Measurements from ENCODE around the gene HPSE2. TPM values are rescaled to one million over a fixed set of nuclear protein-coding genes. Genes with fewer than 3 reads are reported as not detected.
"Not testable (repeated sequence)": the region's sequence is repeated elsewhere in the genome, so short reads cannot be mapped to it uniquely, and the experiment has no call there.

Gene HPSE2
- 0.30 and 0.48 TPM in 2 replicates for total RNA-seq (2014; rRNA removed; shearing (Covaris generic))

- peak; percentile 77 for DNase-seq
- Histone ChIP-seq H3K4me3 (ENCODE audit: insufficient read depth, low read depth, low read length) (peak within 1 kb of the TSS; percentile 41), H3K36me3 (replicated peaks; ENCODE audit: control insufficient read depth, insufficient read depth, low read length) (no peaks in the 10 kb centered on the region), H3K27me3 (ENCODE audit: control insufficient read depth, insufficient read depth, low read length) (peaks cover 72% of the 10 kb centered on the region)
These were observed at the start of gene HPSE2 for GRCh38 chr10:99235658-99236626. TSS of gene HPSE2 (minus strand) at chr10:99235852.

- Histone ChIP-seq H3K36me3 (replicated peaks; ENCODE audit: control insufficient read depth, insufficient read depth, low read length) (no peaks in the 10 kb centered on the region), H3K4me3 (ENCODE audit: insufficient read depth, low read depth, low read length) (no peak overlapping the region), H3K27me3 (ENCODE audit: control insufficient read depth, insufficient read depth, low read length) (no peaks in the 10 kb centered on the region)
- DNase-seq: no peak
These were observed 44.8 kb upstream of the HPSE2 start for GRCh38 chr10:99280472-99280871.

- DNase-seq: no peak
- Histone ChIP-seq H3K4me3 (ENCODE audit: insufficient read depth, low read depth, low read length) (no peak overlapping the region), H3K27me3 (ENCODE audit: control insufficient read depth, insufficient read depth, low read length) (no peaks in the 10 kb centered on the region), H3K36me3 (replicated peaks; ENCODE audit: control insufficient read depth, insufficient read depth, low read length) (no peaks in the 10 kb centered on the region)
These were observed 44.0 kb upstream of the HPSE2 start for GRCh38 chr10:99279626-99280111.

- Histone ChIP-seq H3K36me3 (replicated peaks; ENCODE audit: control insufficient read depth, insufficient read depth, low read length) (no peaks in the 10 kb centered on the region), H3K27me3 (ENCODE audit: control insufficient read depth, insufficient read depth, low read length) (no peaks in the 10 kb centered on the region)
- peak; percentile 10 for DNase-seq
These were observed 41.3 kb upstream of the HPSE2 start for GRCh38 chr10:99276848-99277486.

GRCh38 chr10:99266383-99266782 is 30.7 kb upstream of the HPSE2 start:
- Histone ChIP-seq H3K4me3 (ENCODE audit: insufficient read depth, low read depth, low read length) (no peak overlapping the region), H3K27me3 (ENCODE audit: control insufficient read depth, insufficient read depth, low read length) (no peaks in the 10 kb centered on the region; the same call in 1 of the 2 replicates), H3K36me3 (replicated peaks; ENCODE audit: control insufficient read depth, insufficient read depth, low read length) (no peaks in the 10 kb centered on the region)
- DNase-seq: no peak

More at GRCh38 chr10:99276848-99277486, 41.3 kb upstream of the HPSE2 start:
- H3K4me3 ChIP-seq (ENCODE audit: insufficient read depth, low read depth, low read length): no peak overlapping the region

GRCh38 chr10:99248824-99249223 is 13.2 kb upstream of the HPSE2 start:
- no peaks in the 10 kb centered on the region for H3K27me3 ChIP-seq (ENCODE audit: control insufficient read depth, insufficient read depth, low read length)
- DNase-seq: no peak
- no peaks in the 10 kb centered on the region for H3K36me3 ChIP-seq (replicated peaks; ENCODE audit: control insufficient read depth, insufficient read depth, low read length)
- no peak overlapping the region for H3K4me3 ChIP-seq (ENCODE audit: insufficient read depth, low read depth, low read length)

- not testable (repeated sequence) for H3K36me3 ChIP-seq (replicated peaks; ENCODE audit: control insufficient read depth, insufficient read depth, low read length); H3K27me3 ChIP-seq (ENCODE audit: control insufficient read depth, insufficient read depth, low read length); DNase-seq; H3K4me3 ChIP-seq (ENCODE audit: insufficient read depth, low read depth, low read length)
These were observed 12.2 kb upstream of the HPSE2 start for GRCh38 chr10:99247893-99248292.

- DNase-seq: peak; percentile 22
- peak overlapping the region; percentile 41 for H3K4me3 ChIP-seq (ENCODE audit: insufficient read depth, low read depth, low read length)
- H3K27me3 ChIP-seq (ENCODE audit: control insufficient read depth, insufficient read depth, low read length): peaks cover 64% of the 10 kb centered on the region
- no peaks in the 10 kb centered on the region for H3K36me3 ChIP-seq (replicated peaks; ENCODE audit: control insufficient read depth, insufficient read depth, low read length)
These were observed 1.1 kb upstream of the HPSE2 start for GRCh38 chr10:99236627-99237309.

GRCh38 chr10:99234791-99235657 is 628 bp downstream of the HPSE2 start:
- H3K36me3 ChIP-seq (replicated peaks; ENCODE audit: control insufficient read depth, insufficient read depth, low read length): no peaks in the 10 kb centered on the region
- DNase-seq: peak; percentile 47
- H3K27me3 ChIP-seq (ENCODE audit: control insufficient read depth, insufficient read depth, low read length): peaks cover 82% of the 10 kb centered on the region
- H3K4me3 ChIP-seq (ENCODE audit: insufficient read depth, low read depth, low read length): peak overlapping the region; percentile 41

- H3K4me3 ChIP-seq (ENCODE audit: insufficient read depth, low read depth, low read length): peak overlapping the region; percentile 35
- DNase-seq: peak; percentile 70
- no peaks in the 10 kb centered on the region for H3K36me3 ChIP-seq (replicated peaks; ENCODE audit: control insufficient read depth, insufficient read depth, low read length)
- peaks cover 90% of the 10 kb centered on the region for H3K27me3 ChIP-seq (ENCODE audit: control insufficient read depth, insufficient read depth, low read length)
These were observed 1.4 kb downstream of the HPSE2 start for GRCh38 chr10:99234041-99234790.

GRCh38 chr10:99233689-99234037 is 2.0 kb downstream of the HPSE2 start:
- peak overlapping the region; percentile 35 for H3K4me3 ChIP-seq (ENCODE audit: insufficient read depth, low read depth, low read length)
- peaks cover 92% of the 10 kb centered on the region for H3K27me3 ChIP-seq (ENCODE audit: control insufficient read depth, insufficient read depth, low read length)
- no peak for DNase-seq
- no peaks in the 10 kb centered on the region for H3K36me3 ChIP-seq (replicated peaks; ENCODE audit: control insufficient read depth, insufficient read depth, low read length)

GRCh38 chr10:99233000-99233688 is 2.5 kb downstream of the HPSE2 start:
- Histone ChIP-seq H3K36me3 (replicated peaks; ENCODE audit: control insufficient read depth, insufficient read depth, low read length) (no peaks in the 10 kb centered on the region), H3K27me3 (ENCODE audit: control insufficient read depth, insufficient read depth, low read length) (peaks cover 87% of the 10 kb centered on the region), H3K4me3 (ENCODE audit: insufficient read depth, low read depth, low read length) (peak overlapping the region; percentile 43)
- DNase-seq: peak; percentile 56

Data from H7 (cell line).